Measurements from ENCODE around the gene ITPA. TPM values are rescaled to one million over a fixed set of nuclear protein-coding genes. Genes with fewer than 3 reads are reported as not detected.

ITPA gene
- total RNA-seq, 2 donors from 2014 or later, result 17.4 to 21.4 TPM

- no peak for TF ChIP-seq CTCF (IDR thresholded peaks at IDR 0.05)
- Histone ChIP-seq H3K36me3 (no peaks in the 10 kb centered on the region), H3K4me1 (peaks cover 0 to 7% of the 10 kb centered on the region in 2 donors), H3K4me3 (no peak overlapping the region), H3K27me3 (peaks cover 0 to 7% of the 10 kb centered on the region in 2 donors), H3K9me3 (no peaks in the 10 kb centered on the region), H3K27ac (no peak overlapping the region)
- DNase-seq (ENCODE audit: low spot score), result no peak
These were observed 24.1 kb downstream of the ITPA start for GRCh38 chr20:3233131-3233990.

- H3K27ac ChIP-seq, result no peak overlapping the region
- H3K27me3 ChIP-seq, result peaks cover 0 to 13% of the 10 kb centered on the region in 2 donors
- TF ChIP-seq CTCF (IDR thresholded peaks at IDR 0.05), result no peak
- peaks cover 0 to 12% of the 10 kb centered on the region in 2 donors for H3K4me1 ChIP-seq
- no peaks in the 10 kb centered on the region for H3K9me3 ChIP-seq
- H3K4me3 ChIP-seq, result no peak overlapping the region
- no peaks in the 10 kb centered on the region for H3K36me3 ChIP-seq
- DNase-seq (ENCODE audit: low spot score), result no peak
These were observed 24.7 kb downstream of the ITPA start for GRCh38 chr20:3233991-3234498.

- TF ChIP-seq CTCF (IDR thresholded peaks at IDR 0.05), result no peak
- H3K4me1 ChIP-seq, result peaks cover 0 to 21% of the 10 kb centered on the region in 2 donors
- H3K9me3 ChIP-seq, result no peaks in the 10 kb centered on the region
- H3K27me3 ChIP-seq, result peaks cover 3 to 24% of the 10 kb centered on the region in 2 donors
- H3K4me3 ChIP-seq, result no peak overlapping the region
- H3K36me3 ChIP-seq, result no peaks in the 10 kb centered on the region
- H3K27ac ChIP-seq, result no peak overlapping the region
- no peak for DNase-seq (ENCODE audit: low spot score)
These were observed 26.5 kb downstream of the ITPA start for GRCh38 chr20:3235666-3236324.

GRCh38 chr20:3237011-3237957 lies 28.0 kb downstream of the ITPA start:
- H3K27me3 ChIP-seq, result peaks cover 3 to 24% of the 10 kb centered on the region in 2 donors
- TF ChIP-seq CTCF (IDR thresholded peaks at IDR 0.05), result no peak
- no peak overlapping the region for H3K4me3 ChIP-seq
- no peaks in the 10 kb centered on the region for H3K36me3 ChIP-seq
- no peak overlapping the region for H3K27ac ChIP-seq
- DNase-seq (ENCODE audit: low spot score), result no peak
- no peaks in the 10 kb centered on the region for H3K9me3 ChIP-seq
- peaks cover 0 to 21% of the 10 kb centered on the region in 2 donors for H3K4me1 ChIP-seq

- Histone ChIP-seq H3K36me3 (no peaks in the 10 kb centered on the region), H3K4me3 (peak overlapping the region; percentile 52 to 69), H3K27me3 (peaks cover 3 to 24% of the 10 kb centered on the region in 2 donors), H3K9me3 (no peaks in the 10 kb centered on the region), H3K4me1 (peaks cover 0 to 21% of the 10 kb centered on the region in 2 donors), H3K27ac (no peak overlapping the region)
- TF ChIP-seq CTCF (IDR thresholded peaks at IDR 0.05), result no peak
- DNase-seq (ENCODE audit: low spot score), result no peak
These were observed 28.8 kb downstream of the ITPA start for GRCh38 chr20:3237958-3238615.

All from right atrium auricular region (tissue), 2 donors.